Common myeloid progenitor, CD34-positive (primary cell): ENCODE results near the gene DEPDC1B.

Experiments used
- CTCF ChIA-PET: fragments of 350-600 bp; sonication (Branson Sonifier 250); formaldehyde crosslinking; loops from one replicate; lab custom pipeline; 2021; ENCODE audit warnings: antibody characterized with exemption; lab: Charles Lee
- POLR2A ChIA-PET: fragments of 350-600 bp; sonication (Branson Sonifier 250); formaldehyde crosslinking; loops from one replicate; lab custom pipeline; 2021; ENCODE audit warnings: antibody characterized with exemption; lab: Charles Lee
- DNase-seq, 3 donors: peaks; one replicate each; pipeline versions ENCODE4 v3.0.0 to v3.0.0-alpha.2; 2013
- H3K27ac ChIP-seq, 2 experiments: 1 replicate in 1 of 2; 2 replicates in 1 of 2; pipeline ENCODE4 v1.7.0; 2013; ENCODE audit warnings: inconsistent platforms in 2 of 2, low read length in 2 of 2, mild to moderate bottlenecking in 2 of 2, low read depth in 1 of 2, moderate library complexity in 1 of 2; ENCODE audit not compliant: severe bottlenecking in 2 of 2, insufficient read depth in 1 of 2, poor library complexity in 1 of 2
- H3K27me3 ChIP-seq, 5 experiments: replicated peaks in 2 of 5; 1 replicate in 3 of 5; 2 replicates in 2 of 5; pipeline versions ENCODE4 v1.6.1 to v1.7.0; 2013; ENCODE audit warnings: low read length in 4 of 5, mild to moderate bottlenecking in 2 of 5, moderate library complexity in 2 of 5, inconsistent platforms in 1 of 5; ENCODE audit not compliant: insufficient read depth in 5 of 5, control insufficient read depth in 4 of 5
- H3K36me3 ChIP-seq, 4 experiments: 1 replicate in 2 of 4; 2 replicates in 2 of 4; pipeline versions ENCODE4 v1.6.1 to v1.7.0; 2013; ENCODE audit warnings: low read length in 3 of 4, control low read depth in 1 of 4, mild to moderate bottlenecking in 1 of 4; ENCODE audit not compliant: control insufficient read depth in 4 of 4, insufficient read depth in 4 of 4
- H3K4me1 ChIP-seq, 4 experiments: 1 replicate in 3 of 4; 2 replicates in 1 of 4; pipeline versions ENCODE4 v1.6.1 to v1.7.1; 2013; ENCODE audit warnings: low read length in 3 of 4, mild to moderate bottlenecking in 3 of 4, control low read depth in 1 of 4, inconsistent platforms in 1 of 4, moderate library complexity in 1 of 4; ENCODE audit not compliant: control insufficient read depth in 4 of 4, insufficient read depth in 4 of 4; ENCODE audit errors: control extremely low read depth in 1 of 4
- H3K4me3 ChIP-seq, 7 experiments: 1 replicate in 4 of 7; 2 replicates in 3 of 7; pipeline versions ENCODE4 v1.5.1 to v1.7.0; 2013; ENCODE audit warnings: mild to moderate bottlenecking in 7 of 7, low read length in 6 of 7, moderate library complexity in 6 of 7, inconsistent platforms in 2 of 7, low read depth in 2 of 7, control low read depth in 1 of 7; ENCODE audit not compliant: insufficient read depth in 4 of 7, control insufficient read depth in 1 of 7; ENCODE audit errors: extremely low read depth in 1 of 7
- H3K9me3 ChIP-seq, 5 experiments: 1 replicate in 4 of 5; 2 replicates in 1 of 5; pipeline versions ENCODE4 v1.6.1 to v1.7.1; 2013; ENCODE audit warnings: low read length in 4 of 5, mild to moderate bottlenecking in 2 of 5, inconsistent platforms in 1 of 5, low read depth in 1 of 5, moderate library complexity in 1 of 5; ENCODE audit not compliant: control insufficient read depth in 4 of 5, insufficient read depth in 2 of 5; ENCODE audit errors: control extremely low read depth in 1 of 5
- WGBS: methylation state at CpG from one replicate; pipeline ENCODE4 v1.1.5; 2013; ENCODE audit not compliant: insufficient coverage; 5-methylcytosine and 5-hydroxymethylcytosine counted together

The DEPDC1B gene

GRCh38 chr5:60550311-60550710, 149.7 kb downstream of the DEPDC1B start:
- Histone ChIP-seq H3K36me3 (no peaks in the 10 kb centered on the region), H3K4me3 (no peak overlapping the region), H3K9me3 (no peaks in the 10 kb centered on the region), H3K4me1 (no peaks in the 10 kb centered on the region), H3K27ac (no peak overlapping the region), H3K27me3 (no peaks in the 10 kb centered on the region)
- no peak for DNase-seq
- CTCF ChIA-PET = no interaction called here
- POLR2A ChIA-PET = no interaction called here
- no CpG with 5 or more reads among the region's 1 CpG for WGBS

GRCh38 chr5:60549841-60550240, 150.1 kb downstream of the DEPDC1B start:
- no peak overlapping the region for H3K4me3 ChIP-seq
- no peaks in the 10 kb centered on the region for H3K36me3 ChIP-seq
- CTCF ChIA-PET = no interaction called here
- no peaks in the 10 kb centered on the region for H3K9me3 ChIP-seq
- POLR2A ChIA-PET = no interaction called here
- no peak for DNase-seq
- no CpG with 5 or more reads among the region's 3 CpGs for WGBS
- H3K27ac ChIP-seq = no peak overlapping the region
- H3K27me3 ChIP-seq = no peaks in the 10 kb centered on the region
- no peaks in the 10 kb centered on the region for H3K4me1 ChIP-seq
